B cell (primary cell): ENCODE results near the gene SPCS2. TPM values are rescaled to one million over a fixed set of nuclear protein-coding genes. Genes with fewer than 3 reads are reported as not detected.

Experiments used
- ATAC-seq: fragments of 200-7000 bp; cut with Tn5 transposase; one replicate; pipeline ENCODE4 v1.10.0; 2021; ENCODE audit warnings: low read depth, mild to moderate bottlenecking, moderate number of reproducible peaks, moderate library complexity
- CTCF ChIA-PET: fragments of 350-600 bp; sonication (Branson Sonifier 250); formaldehyde crosslinking; loops from one replicate; lab custom pipeline; 2021; ENCODE audit warnings: antibody characterized with exemption, inconsistent platforms; lab: Charles Lee
- POLR2A ChIA-PET: fragments of 350-600 bp; sonication (Branson Sonifier 250); formaldehyde crosslinking; loops from one replicate; lab custom pipeline; 2021; ENCODE audit warnings: antibody characterized with exemption; lab: Charles Lee
- DNase-seq: peaks from one replicate; pipeline ENCODE4 v3.0.0; 2013
- H2AFZ ChIP-seq: 2 replicates; pipeline ENCODE4 v1.6.1; 2012; ENCODE audit warnings: mild to moderate bottlenecking, low read depth, low read length; ENCODE audit not compliant: insufficient read depth, poor library complexity, severe bottlenecking
- H3K27ac ChIP-seq, 2 donors: 1 replicate in 1 of 2; 2 replicates in 1 of 2; pipeline ENCODE4 v1.5.1; 2012 to 2013; ENCODE audit warnings: low read length in 2 of 2, mild to moderate bottlenecking in 2 of 2, moderate library complexity in 1 of 2
- H3K27me3 ChIP-seq, 4 experiments: fragments of 200-600 bp in 1 of 4; sonication (generic) in 1 of 4; replicated peaks in 1 of 4; 1 replicate in 2 of 4; 2 replicates in 2 of 4; pipeline versions ENCODE4 v1.6.1 to v1.7.0; 2013 to 2016; ENCODE audit warnings: low read length in 3 of 4, mild to moderate bottlenecking in 2 of 4, mixed read lengths in 1 of 4, moderate library complexity in 1 of 4; ENCODE audit not compliant: insufficient read depth in 4 of 4, control insufficient read depth in 3 of 4; ENCODE audit errors: control extremely low read depth in 1 of 4
- H3K36me3 ChIP-seq, 2 experiments: replicated peaks in 1 of 2; 1 replicate in 1 of 2; 2 replicates in 1 of 2; pipeline versions ENCODE4 v1.6.1 to v1.7.1; 2013; ENCODE audit warnings: low read length in 1 of 2; ENCODE audit not compliant: insufficient read depth in 2 of 2, control insufficient read depth in 1 of 2; ENCODE audit errors: control extremely low read depth in 1 of 2, extremely low read depth in 1 of 2
- H3K4me1 ChIP-seq, 2 donors: fragments of 200-600 bp in 1 of 2; sonication (generic) in 1 of 2; 1 replicate in 1 of 2; 2 replicates in 1 of 2; pipeline versions ENCODE4 v1.5.1 to v1.6.1; 2013 to 2017; ENCODE audit warnings: low read length in 2 of 2; ENCODE audit not compliant: control insufficient read depth in 2 of 2, insufficient read depth in 2 of 2
- H3K4me2 ChIP-seq: replicated peaks from 2 replicates; pipeline ENCODE3; 2012; ENCODE audit warnings: mild to moderate bottlenecking, low read depth, low read length; ENCODE audit not compliant: poor library complexity, severe bottlenecking
- H3K4me3 ChIP-seq, 5 experiments: fragments of 200-600 bp in 1 of 5; sonication (generic) in 1 of 5; 1 replicate in 3 of 5; 2 replicates in 2 of 5; pipeline versions ENCODE4 v1.5.1 to v1.7.0; 2011 to 2016; ENCODE audit warnings: low read length in 4 of 5, mild to moderate bottlenecking in 4 of 5, low read depth in 2 of 5, control low read depth in 1 of 5, moderate library complexity in 1 of 5; ENCODE audit not compliant: insufficient read depth in 1 of 5; ENCODE audit errors: control extremely low read depth in 1 of 5, extremely low read depth in 1 of 5
- H3K79me2 ChIP-seq: fragments of 200-600 bp; sonication (generic); one replicate; pipeline ENCODE4 v1.6.0; 2016; ENCODE audit warnings: low read length; ENCODE audit not compliant: control insufficient read depth, insufficient read depth
- H3K9ac ChIP-seq: fragments of 200-600 bp; sonication (generic); 2 replicates; pipeline ENCODE4 v1.6.1; 2017; ENCODE audit warnings: mild to moderate bottlenecking, low read length, moderate library complexity
- H3K9me3 ChIP-seq, 3 donors: one replicate each; pipeline versions ENCODE4 v1.6.1 to v1.7.1; 2013; ENCODE audit warnings: low read length in 2 of 3; ENCODE audit not compliant: control insufficient read depth in 2 of 3, insufficient read depth in 1 of 3; ENCODE audit errors: control extremely low read depth in 1 of 3
- H4K20me1 ChIP-seq: 2 replicates; pipeline ENCODE4 v1.6.0; 2012; ENCODE audit warnings: mild to moderate bottlenecking, low read length; ENCODE audit not compliant: insufficient read depth, control insufficient read depth, poor library complexity, severe bottlenecking
- H3K27ac Mint-ChIP-seq: one replicate; pipeline ENCODE4 v1.8.0; 2021; ENCODE audit warnings: mixed read lengths
- H3K27me3 Mint-ChIP-seq: one replicate; pipeline ENCODE4 v1.8.0; 2021; ENCODE audit warnings: mixed read lengths
- H3K4me1 Mint-ChIP-seq: one replicate; pipeline ENCODE4 v1.8.0; 2021; ENCODE audit warnings: mixed read lengths
- H3K4me3 Mint-ChIP-seq: one replicate; pipeline ENCODE4 v1.8.0; 2021; ENCODE audit warnings: mixed read lengths
- H3K9me3 Mint-ChIP-seq: one replicate; pipeline ENCODE4 v1.8.0; 2022; ENCODE audit warnings: mixed read lengths; ENCODE audit not compliant: insufficient read depth
- CTCF ChIP-seq: fragments of 200-600 bp; IDR thresholded peaks from one replicate; pipeline ENCODE4 v1.8.0; 2022; ENCODE audit warnings: antibody characterized with exemption, mild to moderate bottlenecking
- EZH2 ChIP-seq: IDR thresholded peaks from 2 replicates; pipeline ENCODE4 v1.6.1; 2012; ENCODE audit warnings: borderline replicate concordance, low read depth, mild to moderate bottlenecking, moderate library complexity, low read length; ENCODE audit not compliant: insufficient read depth, poor library complexity, severe bottlenecking
- WGBS: methylation state at CpG from one replicate; pipeline ENCODE4 v1.1.5; 2013; ENCODE audit warnings: missing lambda C conversion rate; ENCODE audit not compliant: insufficient coverage; 5-methylcytosine and 5-hydroxymethylcytosine counted together
- intact Hi-C: fragments of 100-400 bp; cut with micrococcal nuclease; formaldehyde crosslinking; loops from one replicate; pipeline ENCODE4 v1.10.0; 2022
- polyA plus RNA-seq: library from polyadenylated mRNA; depleted of rRNA; stranded (reverse); fragments of >200 nt; gene quantifications from 2 replicates; pipeline ENCODE4 v1.2.3, GENCODE V29; 2012
- total RNA-seq, 2 donors: library from RNA; stranded (reverse); fragments of 120-200 nt in 1 of 2; gene quantifications; 1 replicate in 1 of 2; 2 replicates in 1 of 2; pipeline versions ENCODE4 v1.2.3 to v1.2.4, GENCODE V29; 2013 to 2022

SPCS2 gene
- total and polyA plus RNA-seq, 2 donors (not counting 1 experiment from before 2014, with no cell fraction given), result 17.8 to 98.5 TPM

GRCh38 chr11:74933765-74934164 lies 15.3 kb upstream of the SPCS2 start:
- Histone ChIP-seq H3K4me1 (no peaks in the 10 kb centered on the region), H2AFZ (no peak overlapping the region), H3K36me3 (peaks cover 7 to 18% of the 10 kb centered on the region in 2 experiments), H3K4me2 (no peak overlapping the region), H3K9ac (no peak overlapping the region), H3K27ac (no peak overlapping the region), H3K79me2 (no peaks in the 10 kb centered on the region), H3K4me3 (no peak overlapping the region), H3K27me3 (no peaks in the 10 kb centered on the region), H3K9me3 (no peaks in the 10 kb centered on the region), H4K20me1 (no peaks in the 10 kb centered on the region)
- no peaks in the 10 kb centered on the region for H3K27me3 Mint-ChIP-seq
- no peaks in the 10 kb centered on the region for H3K4me1 Mint-ChIP-seq
- TF ChIP-seq EZH2 (no peak), CTCF (no peak)
- no CpG with 5 or more reads among the region's 2 CpGs for whole genome bisulfite sequencing
- H3K27ac Mint-ChIP-seq, result no peak overlapping the region
- ChIA-PET CTCF (interaction anchor here (1.5 to 16.6 kb wide), 2 partner anchors 95 to 308 kb away, joined by 3 to 235 read pairs; no protein-coding TSS in a partner anchor), POLR2A (no interaction called here)
- DNase-seq (no peak), ATAC-seq (no peak)
- no peaks in the 10 kb centered on the region for H3K9me3 Mint-ChIP-seq
- H3K4me3 Mint-ChIP-seq, result no peak overlapping the region
- intact Hi-C loops, result no loop called here

- Histone ChIP-seq H3K9ac (no peak overlapping the region), H3K36me3 (peaks cover 9 to 18% of the 10 kb centered on the region in 2 experiments), H3K4me1 (no peaks in the 10 kb centered on the region), H3K27ac (no peak overlapping the region), H3K27me3 (no peaks in the 10 kb centered on the region), H2AFZ (no peak overlapping the region), H3K4me2 (no peak overlapping the region), H3K79me2 (peaks cover 1% of the 10 kb centered on the region), H3K4me3 (no peak overlapping the region), H3K9me3 (no peaks in the 10 kb centered on the region), H4K20me1 (no peaks in the 10 kb centered on the region)
- H3K27me3 Mint-ChIP-seq, result no peaks in the 10 kb centered on the region
- no peak overlapping the region for H3K27ac Mint-ChIP-seq
- intact Hi-C loops, result no loop called here
- TF ChIP-seq EZH2 (no peak), CTCF (no peak)
- ChIA-PET CTCF (no interaction called here), POLR2A (no interaction called here)
- H3K4me3 Mint-ChIP-seq, result no peak overlapping the region
- ATAC-seq, result no peak
- no peaks in the 10 kb centered on the region for H3K9me3 Mint-ChIP-seq
- H3K4me1 Mint-ChIP-seq, result no peaks in the 10 kb centered on the region
- 75% methylated on average over 1 of the region's 2 CpGs for WGBS
- no peak for DNase-seq
These were observed 13.8 kb upstream of the SPCS2 start for GRCh38 chr11:74935285-74935684.
